SHP77 treated with DMSO at 0.1 percent for 48 hours (cell line): Measurements from ENCODE around the gene KCNH2.
"Not testable (repeated sequence)": the region's sequence is repeated elsewhere in the genome, so short reads cannot be mapped to it uniquely, and the experiment has no call there.

Source experiments
- DNase-seq: peaks from one replicate; lab custom pipeline; 2025; lab: John Stamatoyannopoulos, UW

The KCNH2 gene

GRCh38 chr7:150934045-150934766, 43.9 kb downstream of the KCNH2 start:
- no peak for DNase-seq

- DNase-seq: peak; percentile 49
Measured at GRCh38 chr7:150931199-150931869, 46.8 kb downstream of the KCNH2 start.

- no peak for DNase-seq
Measured at GRCh38 chr7:150928541-150928940, 49.6 kb downstream of the KCNH2 start.

GRCh38 chr7:150927956-150928344, 50.2 kb downstream of the KCNH2 start:
- no peak for DNase-seq

GRCh38 chr7:150927157-150927955, 50.8 kb downstream of the KCNH2 start:
- no peak for DNase-seq

GRCh38 chr7:150926066-150926465, 52.1 kb downstream of the KCNH2 start:
- no peak for DNase-seq

GRCh38 chr7:150924369-150924781, 53.7 kb downstream of the KCNH2 start:
- DNase-seq: no peak

GRCh38 chr7:150923802-150924201, 54.3 kb downstream of the KCNH2 start:
- no peak for DNase-seq

- DNase-seq: peak; percentile 5
Measured at GRCh38 chr7:150923196-150923595, 54.9 kb downstream of the KCNH2 start.

GRCh38 chr7:150919160-150919559, 59.0 kb downstream of the KCNH2 start:
- DNase-seq: no peak

- no peak for DNase-seq
Measured at GRCh38 chr7:150918378-150918777, 59.7 kb downstream of the KCNH2 start.

- no peak for DNase-seq
Measured at GRCh38 chr7:150917969-150918368, 60.2 kb downstream of the KCNH2 start.

GRCh38 chr7:150916670-150917069, 61.5 kb downstream of the KCNH2 start:
- DNase-seq: no peak

GRCh38 chr7:150914966-150915365, 63.2 kb downstream of the KCNH2 start:
- DNase-seq: no peak

- no peak for DNase-seq
Measured at GRCh38 chr7:150914196-150914595, 63.9 kb downstream of the KCNH2 start.

GRCh38 chr7:150912427-150912826, 65.7 kb downstream of the KCNH2 start:
- no peak for DNase-seq

GRCh38 chr7:150911590-150912267, 66.4 kb downstream of the KCNH2 start:
- DNase-seq: no peak

- DNase-seq: no peak
Measured at GRCh38 chr7:150910996-150911422, 67.1 kb downstream of the KCNH2 start.

- DNase-seq: not testable (repeated sequence)
Measured at GRCh38 chr7:150910305-150910995, 67.7 kb downstream of the KCNH2 start.

- DNase-seq: no peak
Measured at GRCh38 chr7:150909200-150909995, 68.7 kb downstream of the KCNH2 start.

- DNase-seq: no peak
Measured at GRCh38 chr7:150908173-150908572, 69.9 kb downstream of the KCNH2 start.
